ENCODE measurements around the gene NELFA. TPM values are rescaled to one million over a fixed set of nuclear protein-coding genes. Genes with fewer than 3 reads are reported as not detected.

Gene NELFA
- 54.3 and 55.2 TPM in 2 replicates for total RNA-seq
- long read RNA-seq, partial matches to known transcripts = 4 of 6 reads
- long read RNA-seq, other reads (novel, unspliced or antisense) = 1 of 6 reads

- peak; percentile 96 for DNase-seq (ENCODE audit: low read depth, low spot score)
- Mint-ChIP-seq H3K9me3 (no peaks in the 10 kb centered on the region), H3K4me1 (peaks cover 25% of the 10 kb centered on the region), H3K4me3 (peak within 1 kb of the TSS; percentile 97), H3K27ac (ENCODE audit: unreplicated experiment) (peak within 1 kb of the TSS; percentile 97), H3K27me3 (ENCODE audit: low read depth) (no peaks in the 10 kb centered on the region), H3K36me3 (ENCODE audit: low read depth) (peaks cover 4% of the 10 kb centered on the region)
- TF ChIP-seq CTCF (conservative IDR thresholded peaks at IDR 0.05) = peak; percentile 50
These were observed at the start of gene NELFA for GRCh38 chr4:2008921-2009650. TSS of gene NELFA (minus strand) at chr4:2008974. CDS start at chr4:2008959, 15 bp downstream.

DNA sequence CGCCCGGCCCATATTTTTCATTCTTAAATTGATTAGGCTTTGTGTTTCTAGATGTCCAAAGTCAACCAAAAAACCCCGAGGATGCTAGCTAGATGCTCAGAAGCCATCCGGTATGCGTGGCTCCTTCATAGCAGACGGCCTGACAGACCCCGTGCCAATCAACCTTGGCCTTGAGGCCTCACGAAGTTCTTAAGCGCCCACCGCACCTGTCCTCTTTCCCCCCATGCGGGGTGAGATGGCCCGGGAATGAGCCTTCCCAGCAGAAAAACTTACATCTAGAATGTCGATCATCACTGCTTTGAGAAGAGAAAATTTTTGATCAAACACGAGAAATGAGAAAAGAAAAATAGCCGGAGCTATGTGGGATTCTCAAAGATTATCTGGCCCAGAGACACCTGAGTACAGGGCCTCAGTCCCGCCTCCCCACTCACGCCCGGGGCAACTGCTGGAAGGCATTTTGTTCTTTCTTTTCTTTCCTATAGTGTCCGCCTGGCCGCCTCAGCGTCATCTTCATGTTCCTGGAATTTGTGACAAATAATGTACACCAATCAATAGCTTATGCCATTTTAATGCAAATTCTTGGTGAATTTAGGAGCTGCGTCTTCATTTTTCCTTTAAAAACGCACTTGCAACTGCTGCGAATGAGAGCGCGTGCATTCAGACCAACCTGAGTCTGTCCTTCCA, 48.8 kb upstream of the NELFA start:
- TF ChIP-seq CTCF (conservative IDR thresholded peaks at IDR 0.05) = no peak
- no peaks in the 10 kb centered on the region for H3K9me3 Mint-ChIP-seq
- DNase-seq (ENCODE audit: low read depth, low spot score) = no peak
- no peak overlapping the region for H3K27ac Mint-ChIP-seq (ENCODE audit: unreplicated experiment)
- peaks cover 42% of the 10 kb centered on the region for H3K27me3 Mint-ChIP-seq (ENCODE audit: low read depth)
- H3K4me3 Mint-ChIP-seq = peak overlapping the region; percentile 90
- H3K36me3 Mint-ChIP-seq (ENCODE audit: low read depth) = no peaks in the 10 kb centered on the region
- peaks cover 7% of the 10 kb centered on the region for H3K4me1 Mint-ChIP-seq

GRCh38 chr4:2054217-2054616, 45.4 kb upstream of the NELFA start:
- DNase-seq (ENCODE audit: low read depth, low spot score) = no peak
- Mint-ChIP-seq H3K4me3 (no peak overlapping the region), H3K9me3 (no peaks in the 10 kb centered on the region), H3K27ac (ENCODE audit: unreplicated experiment) (no peak overlapping the region), H3K27me3 (ENCODE audit: low read depth) (peaks cover 38% of the 10 kb centered on the region), H3K36me3 (ENCODE audit: low read depth) (no peaks in the 10 kb centered on the region), H3K4me1 (peaks cover 7% of the 10 kb centered on the region)
- TF ChIP-seq CTCF (conservative IDR thresholded peaks at IDR 0.05) = no peak

- Mint-ChIP-seq H3K9me3 (no peaks in the 10 kb centered on the region), H3K4me1 (no peaks in the 10 kb centered on the region), H3K36me3 (ENCODE audit: low read depth) (no peaks in the 10 kb centered on the region), H3K27me3 (ENCODE audit: low read depth) (peaks cover 21% of the 10 kb centered on the region), H3K27ac (ENCODE audit: unreplicated experiment) (no peak overlapping the region), H3K4me3 (peak overlapping the region; percentile 60)
- TF ChIP-seq CTCF (conservative IDR thresholded peaks at IDR 0.05) = no peak
- DNase-seq (ENCODE audit: low read depth, low spot score) = no peak
These were observed 42.3 kb upstream of the NELFA start for GRCh38 chr4:2051086-2051485.

GRCh38 chr4:2049811-2050210, 41.0 kb upstream of the NELFA start:
- peaks cover 12% of the 10 kb centered on the region for H3K27me3 Mint-ChIP-seq (ENCODE audit: low read depth)
- no peak for TF ChIP-seq CTCF (conservative IDR thresholded peaks at IDR 0.05)
- no peak overlapping the region for H3K27ac Mint-ChIP-seq (ENCODE audit: unreplicated experiment)
- no peaks in the 10 kb centered on the region for H3K9me3 Mint-ChIP-seq
- H3K4me1 Mint-ChIP-seq = no peaks in the 10 kb centered on the region
- no peak for DNase-seq (ENCODE audit: low read depth, low spot score)
- no peaks in the 10 kb centered on the region for H3K36me3 Mint-ChIP-seq (ENCODE audit: low read depth)
- no peak overlapping the region for H3K4me3 Mint-ChIP-seq
